ENCODE data around the gene STOM. TPM values are rescaled to one million over a fixed set of nuclear protein-coding genes. Genes with fewer than 3 reads are reported as not detected.

The STOM gene
- total and polyA plus RNA-seq, 3 donors from 2014 or later = 49.7 to 82.3 (median 53.6) TPM

- DNase-seq = no peak
- Histone ChIP-seq H3K4me3 (no peak overlapping the region), H3K27ac (peak overlapping the region in 1 of 2 donors; percentile 7), H3K27me3 (no peaks in the 10 kb centered on the region), H3K9me3 (no peaks in the 10 kb centered on the region), H3K4me1 (peaks cover 37% of the 10 kb centered on the region), H3K36me3 (ENCODE audit: low read depth, missing control alignments) (no peaks in the 10 kb centered on the region)
- intact Hi-C loops (cut with DNase I; ENCODE audit: low total_unique reads) = no loop called here
- TF ChIP-seq CTCF (IDR thresholded peaks at IDR 0.05) (no peak), POLR2A (IDR thresholded peaks at IDR 0.05) (no peak)
- 57 to 66% methylated on average over 9 of the region's 9 CpGs for WGBS, 2 donors
Measured at GRCh38 chr9:121353241-121354061, 16.6 kb downstream of the STOM start.

DNA sequence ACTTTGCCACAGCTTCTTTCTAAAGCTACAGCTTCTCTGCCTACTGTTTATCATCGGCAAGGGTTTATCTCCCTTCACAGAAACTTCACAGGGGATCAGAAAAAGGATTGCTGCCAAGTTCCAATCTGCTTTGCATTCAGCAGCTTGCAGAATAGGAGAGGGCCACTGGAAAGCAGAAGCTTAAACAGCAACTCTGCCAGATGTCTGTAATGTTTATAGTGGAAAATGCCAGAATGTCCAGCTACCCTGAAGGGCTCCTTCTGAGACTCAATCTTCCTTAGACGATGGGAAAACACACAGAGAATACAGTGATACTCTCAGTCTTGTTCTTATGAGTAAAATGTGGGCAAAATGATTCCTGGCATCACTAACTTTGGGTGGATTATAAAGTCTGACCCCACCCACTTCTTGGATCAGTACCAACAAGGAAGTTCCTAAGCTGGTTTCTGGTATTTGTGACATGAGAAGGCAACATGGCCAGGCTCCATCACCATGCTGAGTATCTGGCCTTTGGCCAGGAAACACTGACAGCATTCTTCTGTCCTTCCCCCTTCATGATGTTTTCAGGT lies 19.0 kb downstream of the STOM start:
- peaks cover 37% of the 10 kb centered on the region for H3K4me1 ChIP-seq
- no peaks in the 10 kb centered on the region for H3K36me3 ChIP-seq (ENCODE audit: low read depth, missing control alignments)
- peak; percentile 68 for DNase-seq
- H3K27me3 ChIP-seq = no peaks in the 10 kb centered on the region
- no peaks in the 10 kb centered on the region for H3K9me3 ChIP-seq
- no peak overlapping the region for H3K4me3 ChIP-seq
- H3K27ac ChIP-seq = peak overlapping the region; percentile 55 to 76
- TF ChIP-seq POLR2A (IDR thresholded peaks at IDR 0.05) = no peak
- TF ChIP-seq CTCF (IDR thresholded peaks at IDR 0.05) = no peak
- intact Hi-C loops (cut with DNase I; ENCODE audit: low total_unique reads) = no loop called here
- 12 to 24% methylated on average over 2 of the region's 2 CpGs for WGBS, 2 donors

GRCh38 chr9:121350036-121350435 lies 20.0 kb downstream of the STOM start:
- intact Hi-C loops (cut with DNase I; ENCODE audit: low total_unique reads) = no loop called here
- TF ChIP-seq POLR2A (IDR thresholded peaks at IDR 0.05) = no peak
- TF ChIP-seq CTCF (IDR thresholded peaks at IDR 0.05) = no peak
- H3K36me3 ChIP-seq (ENCODE audit: low read depth, missing control alignments) = no peaks in the 10 kb centered on the region
- H3K27ac ChIP-seq = peak overlapping the region in 1 of 2 donors; percentile 76
- no peaks in the 10 kb centered on the region for H3K27me3 ChIP-seq
- WGBS, 2 donors = 80 to 82% methylated on average over 1 of the region's 1 CpG
- no peak for DNase-seq
- H3K9me3 ChIP-seq = no peaks in the 10 kb centered on the region
- peaks cover 37% of the 10 kb centered on the region for H3K4me1 ChIP-seq
- no peak overlapping the region for H3K4me3 ChIP-seq

DNA sequence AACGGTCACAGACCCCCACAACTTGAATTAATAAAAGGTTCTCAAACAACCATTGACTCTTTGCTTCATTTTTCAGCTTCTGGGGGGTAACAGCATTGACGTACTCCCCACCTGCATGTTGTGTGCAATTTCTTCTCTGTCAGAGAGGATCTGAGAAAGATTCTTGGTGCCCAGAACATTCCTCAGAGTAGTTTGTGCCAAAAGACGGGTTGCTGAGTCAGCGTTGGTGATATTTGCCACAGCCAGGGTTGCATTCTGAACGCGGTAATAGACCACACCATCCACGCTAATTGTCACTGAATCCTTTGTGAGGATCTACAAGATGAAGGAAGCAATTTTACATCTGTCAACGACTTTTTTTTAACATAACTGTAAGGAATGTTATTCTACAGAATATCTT lies 21.0 kb downstream of the STOM start:
- DNase-seq = no peak
- H3K36me3 ChIP-seq (ENCODE audit: low read depth, missing control alignments) = no peaks in the 10 kb centered on the region
- whole genome bisulfite sequencing, 2 donors = 84 to 92% methylated on average over 8 of the region's 8 CpGs
- no peak overlapping the region for H3K4me3 ChIP-seq
- H3K27me3 ChIP-seq = no peaks in the 10 kb centered on the region
- no peak overlapping the region for H3K27ac ChIP-seq
- TF ChIP-seq POLR2A (IDR thresholded peaks at IDR 0.05) = no peak
- TF ChIP-seq CTCF (IDR thresholded peaks at IDR 0.05) = no peak
- intact Hi-C loops (cut with DNase I; ENCODE audit: low total_unique reads) = no loop called here
- H3K9me3 ChIP-seq = no peaks in the 10 kb centered on the region
- peaks cover 30% of the 10 kb centered on the region for H3K4me1 ChIP-seq

Measured in testis (tissue), 3 donors.